ENCODE measurements around the gene CNTNAP2. TPM values are rescaled to one million over a fixed set of nuclear protein-coding genes. Genes with fewer than 3 reads are reported as not detected.

The CNTNAP2 gene
- total and polyA plus RNA-seq, 2 of the 4 experiments (the other 2 are of a cell fraction), result not detected

GRCh38 chr7:147413557-147413870 lies 1296.9 kb downstream of the CNTNAP2 start:
- H2BK15ac ChIP-seq (ENCODE audit: low read depth, low read length), result peak overlapping the region; percentile 82
- H4K8ac ChIP-seq (ENCODE audit: low read depth in 2 of 2, low read length in 2 of 2), result peak overlapping the region; percentile 52 to 87; a peak in 3 of 4 replicates
- CTCF ChIA-PET, result no interaction called here
- peak overlapping the region; percentile 96 for H2BK20ac ChIP-seq (ENCODE audit: low read depth, low read length)
- in situ Hi-C loops (cut with MboI; ENCODE audit: low sequenced_read_pairs) (no loop called here), dilution Hi-C loops (cut with HindIII; ENCODE audit: low sequenced_read_pairs, unreplicated experiment) (no loop called here), intact Hi-C loops (cut with micrococcal nuclease) (loop anchor here (10.0 kb wide), 1 partner anchor 1139 kb away; no protein-coding TSS in a partner anchor)
- no peak for TF ChIP-seq USF2 (IDR thresholded peaks at IDR 0.05; ENCODE audit: low read depth, low read length)
- no peak for TF ChIP-seq RCOR1 (IDR thresholded peaks at IDR 0.05; ENCODE audit: insufficient replicate concordance, low read length)
- TF ChIP-seq FOS (IDR thresholded peaks at IDR 0.05; ENCODE audit: low read depth, low read length), result no peak
- TF ChIP-seq MAZ (IDR thresholded peaks at IDR 0.05; ENCODE audit: borderline replicate concordance, low read depth, low read length), result no peak
- TF ChIP-seq RAD21 (IDR thresholded peaks at IDR 0.05; ENCODE audit: low read length), result no peak
- TF ChIP-seq CTCF (conservative IDR thresholded peaks at IDR 0.05; ENCODE audit: low read depth, low read length), result no peak
- TF ChIP-seq BHLHE40 (IDR thresholded peaks at IDR 0.05; ENCODE audit: low read depth, low read length), result no peak
- no peak for TF ChIP-seq MXI1 (IDR thresholded peaks at IDR 0.05; ENCODE audit: borderline replicate concordance, low read depth, low read length)
- no peak for TF ChIP-seq RFX5 (IDR thresholded peaks at IDR 0.05; ENCODE audit: low read depth, low read length)
- H3K4me3 ChIP-seq (ENCODE audit: insufficient read depth, low read depth, low read length), result no peak overlapping the region
- peak overlapping the region; percentile 38 for H3K9ac ChIP-seq (ENCODE audit: low read depth, low read length)
- peaks cover 21% of the 10 kb centered on the region for H3K4me1 ChIP-seq (ENCODE audit: control insufficient read depth, insufficient read depth, low read length)
- no peaks in the 10 kb centered on the region for H3K79me1 ChIP-seq (ENCODE audit: low read depth in 1 of 2, low read length in 2 of 2)
- peak overlapping the region; percentile 78 for H3K4me2 ChIP-seq (ENCODE audit: low read depth, low read length)
- no peak for DNase-seq
- peak overlapping the region; percentile 91 for H3K4ac ChIP-seq (ENCODE audit: low read depth, low read length)
- H4K20me1 ChIP-seq (ENCODE audit: insufficient read depth, low read length), result no peaks in the 10 kb centered on the region
- peak overlapping the region; percentile 81 for H4K5ac ChIP-seq (ENCODE audit: low read depth, low read length)
- H3K18ac ChIP-seq (ENCODE audit: low read depth, low read length), result peak overlapping the region; percentile 96
- no peak overlapping the region for H2AK9ac ChIP-seq (replicated peaks; ENCODE audit: low read depth, low read length, poor library complexity)
- H3K27ac ChIP-seq (ENCODE audit: insufficient read depth, low read length), result peak overlapping the region; percentile 92
- peak overlapping the region; percentile 6 for H2AFZ ChIP-seq (replicated peaks; ENCODE audit: low read length, poor library complexity)
- peaks cover 9% of the 10 kb centered on the region for H3K9me1 ChIP-seq (ENCODE audit: insufficient read depth, low read length)
- peak overlapping the region; percentile 83 for H3K23ac ChIP-seq (ENCODE audit: low read depth, low read length)
- no TSS peak for BruUV-seq (replicated peaks)
- H4K91ac ChIP-seq (ENCODE audit: insufficient read depth, low read depth, low read length), result peak overlapping the region; percentile 80
- peak overlapping the region; percentile 99 for H2BK120ac ChIP-seq (ENCODE audit: low read depth, low read length)
- POLR2A ChIA-PET (ENCODE audit: unreplicated experiment), result no interaction called here
- no peaks in the 10 kb centered on the region for H3K9me3 ChIP-seq (ENCODE audit: control insufficient read depth, insufficient read depth, low read length)
- peak overlapping the region; percentile 71 for H2AK5ac ChIP-seq (ENCODE audit: low read depth, low read length)
- peak overlapping the region; percentile 93 for H3K56ac ChIP-seq (ENCODE audit: extremely low read depth, insufficient read depth, low read length)
- ATAC-seq (ENCODE audit: low read depth), result no peak
- H3K14ac ChIP-seq (replicated peaks; ENCODE audit: low read depth, low read length), result peak overlapping the region; percentile 71
- H3K36me3 ChIP-seq (ENCODE audit: control insufficient read depth, insufficient read depth, low read length), result no peaks in the 10 kb centered on the region
- no peaks in the 10 kb centered on the region for H3K27me3 ChIP-seq (ENCODE audit: control insufficient read depth, insufficient read depth, low read length)
- H2BK5ac ChIP-seq (ENCODE audit: low read depth, low read length, poor library complexity, severe bottlenecking), result peak overlapping the region; percentile 89
